SW 1271 (cell line): ENCODE measurements around the gene HNRNPA2B1.
"Not testable (repeated sequence)": the region's sequence is repeated elsewhere in the genome, so short reads cannot be mapped to it uniquely, and the experiment has no call there.

Experiments used
- DNase-seq, 2 experiments: peaks; one replicate each; lab custom pipeline; 2025; lab: John Stamatoyannopoulos, UW

The HNRNPA2B1 gene

GRCh38 chr7:26166684-26167266, 33.8 kb downstream of the HNRNPA2B1 start:
- DNase-seq: no peak

GRCh38 chr7:26165950-26166683, 34.4 kb downstream of the HNRNPA2B1 start:
- DNase-seq: no peak

GRCh38 chr7:26163804-26164203, 36.7 kb downstream of the HNRNPA2B1 start:
- DNase-seq: not testable (repeated sequence)

- no peak for DNase-seq
These were observed 38.1 kb downstream of the HNRNPA2B1 start for GRCh38 chr7:26162431-26162830.

GRCh38 chr7:26160896-26161295, 39.6 kb downstream of the HNRNPA2B1 start:
- no peak for DNase-seq

- DNase-seq: no peak
These were observed 41.3 kb downstream of the HNRNPA2B1 start for GRCh38 chr7:26159243-26159642.

- DNase-seq: no peak
These were observed 42.9 kb downstream of the HNRNPA2B1 start for GRCh38 chr7:26157520-26158105.

- DNase-seq: peak; percentile 61 to 90
These were observed 43.8 kb downstream of the HNRNPA2B1 start for GRCh38 chr7:26156451-26157420.

GRCh38 chr7:26155531-26156375, 44.8 kb downstream of the HNRNPA2B1 start:
- peak; percentile 67 to 80 for DNase-seq

- DNase-seq: peak; percentile 51 to 80
These were observed 46.4 kb downstream of the HNRNPA2B1 start for GRCh38 chr7:26153823-26154783.

- DNase-seq: peak in 1 of 2 experiments; percentile 32
These were observed 47.2 kb downstream of the HNRNPA2B1 start for GRCh38 chr7:26153241-26153822.

GRCh38 chr7:26152782-26153240, 47.7 kb downstream of the HNRNPA2B1 start:
- DNase-seq: peak in 1 of 2 experiments; percentile 32

- DNase-seq: peak; percentile 58 to 71
These were observed 48.4 kb downstream of the HNRNPA2B1 start, which contains the start of gene NFE2L3 for GRCh38 chr7:26151953-26152781. TSS of gene NFE2L3 (plus strand) at chr7:26152198. CDS start at chr7:26152499, 301 bp downstream.

GRCh38 chr7:26151650-26151952, 48.9 kb downstream of the HNRNPA2B1 start:
- DNase-seq: no peak

GRCh38 chr7:26151096-26151495, 49.5 kb downstream of the HNRNPA2B1 start:
- DNase-seq: no peak

- no peak for DNase-seq
These were observed 51.1 kb downstream of the HNRNPA2B1 start for GRCh38 chr7:26149391-26149977.

GRCh38 chr7:26148307-26148700, 52.2 kb downstream of the HNRNPA2B1 start:
- DNase-seq: not testable (repeated sequence)

- DNase-seq: not testable (repeated sequence)
These were observed 52.8 kb downstream of the HNRNPA2B1 start for GRCh38 chr7:26147646-26148306.
